ENCODE measurements around the gene TEKTIP1.
A peak's percentile ranks its signal among the peaks of the same experiment; 100 is the strongest.
"Not testable (repeated sequence)": the region's sequence is repeated elsewhere in the genome, so short reads cannot be mapped to it uniquely, and the experiment has no call there.

Gene TEKTIP1

DNA sequence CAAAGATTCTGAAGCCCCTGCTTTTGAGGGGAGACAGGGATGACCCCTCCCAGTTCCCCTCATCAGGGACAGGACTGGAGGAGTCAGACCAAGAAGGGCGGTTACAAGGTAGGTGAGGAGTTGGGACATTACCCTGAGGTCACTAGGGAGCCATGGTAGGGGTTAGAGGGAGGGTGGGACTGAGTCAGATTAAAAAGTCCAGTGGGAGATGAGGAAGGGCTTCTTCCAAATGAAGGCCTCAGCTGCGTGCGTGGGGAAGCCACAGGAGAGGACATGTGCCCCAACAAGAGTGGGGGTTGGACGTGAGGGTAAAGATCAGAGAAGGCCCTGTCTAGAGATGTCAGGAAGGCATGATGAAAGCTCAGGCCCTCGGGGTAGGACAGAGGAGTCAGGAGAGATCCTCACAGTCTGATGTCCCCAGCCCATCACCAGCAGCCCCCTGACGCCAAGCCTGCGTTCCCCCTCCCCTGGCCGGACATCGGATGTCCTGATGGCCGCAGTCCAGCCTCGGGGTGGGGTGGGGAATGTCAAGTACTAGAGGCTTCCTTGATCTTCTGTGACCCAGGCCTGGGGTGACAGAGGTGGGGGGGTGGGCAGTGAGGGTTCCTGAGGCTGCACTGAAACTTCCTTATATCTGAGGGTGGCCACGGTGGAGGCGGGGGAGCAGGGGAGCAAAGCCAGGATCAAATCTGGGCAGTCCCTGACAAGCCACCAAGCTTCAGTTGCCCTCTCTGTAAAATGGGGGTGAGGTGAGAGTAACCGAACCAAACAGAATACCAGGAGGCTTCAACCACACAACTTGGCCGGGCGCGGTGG is 24.9 kb downstream of the TEKTIP1 start:
- no peak for DNase-seq

DNA sequence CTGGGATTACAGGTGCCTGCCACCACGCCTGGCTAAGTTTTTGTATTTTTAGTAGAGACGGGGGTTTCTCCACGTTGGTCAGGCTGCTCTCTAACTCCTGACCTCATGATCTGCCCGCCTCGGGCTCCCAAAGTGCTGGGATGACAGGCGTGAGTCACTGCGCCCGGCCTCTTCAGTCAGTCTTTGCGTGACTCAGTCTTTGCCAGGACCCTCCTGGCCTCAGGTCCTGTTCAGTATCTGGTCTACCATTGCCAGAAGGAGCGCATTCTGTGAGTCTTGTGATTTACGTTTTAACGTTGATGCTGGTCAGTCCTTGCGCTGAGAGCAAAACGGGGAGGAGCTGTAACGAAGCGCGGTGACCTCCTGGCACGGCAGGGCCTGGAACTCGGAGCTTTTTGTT is 26.2 kb downstream of the TEKTIP1 start:
- DNase-seq, result no peak

DNA sequence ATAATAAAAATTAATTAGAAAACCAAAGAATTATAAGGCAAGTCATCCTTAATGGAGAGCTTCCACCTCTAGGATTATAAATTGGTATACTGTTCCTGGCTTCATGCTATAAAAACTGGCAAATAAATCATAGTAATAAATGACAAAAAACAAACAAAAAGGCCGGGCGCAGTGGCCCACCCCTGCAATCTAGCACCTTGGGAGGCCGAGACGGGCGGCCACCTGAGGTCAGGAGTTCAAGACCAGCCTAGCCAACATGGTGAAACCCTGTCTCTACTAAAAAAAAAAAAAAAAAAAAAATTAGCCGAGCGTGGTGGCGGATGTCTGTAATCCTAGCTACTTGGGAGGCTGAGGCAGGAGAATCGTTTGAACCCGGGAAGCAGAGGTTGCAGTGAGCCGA is 31.1 kb downstream of the TEKTIP1 start:
- not testable (repeated sequence) for DNase-seq

DNA sequence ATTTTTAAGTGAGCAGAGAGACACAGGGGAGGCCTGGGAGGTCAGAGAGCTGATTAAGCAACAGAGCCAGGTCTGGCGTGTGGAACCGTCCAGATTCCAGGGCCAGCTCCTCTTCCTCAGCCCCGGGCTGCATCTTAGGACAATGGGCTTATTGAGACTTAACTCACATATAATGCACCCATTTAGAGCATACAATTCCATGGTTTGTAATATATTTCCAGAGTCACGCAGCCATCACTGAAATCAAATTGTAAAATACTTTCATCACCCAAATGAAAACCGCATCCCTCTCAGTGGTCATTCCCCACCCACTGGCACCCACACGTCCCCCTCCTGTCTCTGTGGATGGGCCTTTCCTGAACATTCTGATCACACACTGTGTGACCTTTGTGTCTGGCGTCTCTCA is 31.6 kb downstream of the TEKTIP1 start:
- no peak for DNase-seq

DNA sequence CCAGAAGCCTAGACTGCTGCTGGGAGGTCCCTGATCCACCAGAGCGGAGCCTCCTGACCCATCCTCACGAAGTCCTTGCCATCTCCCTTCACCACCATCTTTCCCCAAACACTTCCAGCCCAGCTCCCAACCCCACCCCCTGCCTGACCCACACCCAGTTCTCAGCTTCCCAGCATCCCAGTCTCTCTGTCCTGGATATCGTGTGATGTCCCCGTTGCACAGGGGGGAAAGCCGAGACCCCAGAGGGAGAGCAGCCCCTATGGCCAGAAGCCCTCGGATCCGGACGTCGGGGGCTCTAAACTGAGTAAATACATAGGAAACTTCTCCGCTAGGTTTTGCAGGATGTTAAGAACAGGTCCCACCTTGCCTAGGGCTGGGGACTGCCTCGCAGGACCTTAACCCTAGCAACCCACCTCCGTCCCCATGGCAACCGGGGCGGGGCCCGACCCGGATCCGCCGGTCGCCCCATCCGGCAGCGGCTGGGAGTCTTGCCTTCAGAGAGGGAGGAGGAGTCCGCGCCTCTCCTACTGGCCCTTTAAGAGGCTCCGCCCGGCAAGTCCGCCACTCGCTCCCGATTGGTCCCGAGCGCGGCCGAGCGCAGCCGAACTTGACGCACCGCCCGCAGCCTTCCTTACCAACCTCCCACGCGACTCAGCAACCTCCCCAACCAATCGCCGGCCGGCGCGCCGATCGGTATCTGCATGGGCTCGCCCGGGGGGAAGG is 33.3 kb downstream of the TEKTIP1 start:
- peak; percentile 99 for DNase-seq

DNA sequence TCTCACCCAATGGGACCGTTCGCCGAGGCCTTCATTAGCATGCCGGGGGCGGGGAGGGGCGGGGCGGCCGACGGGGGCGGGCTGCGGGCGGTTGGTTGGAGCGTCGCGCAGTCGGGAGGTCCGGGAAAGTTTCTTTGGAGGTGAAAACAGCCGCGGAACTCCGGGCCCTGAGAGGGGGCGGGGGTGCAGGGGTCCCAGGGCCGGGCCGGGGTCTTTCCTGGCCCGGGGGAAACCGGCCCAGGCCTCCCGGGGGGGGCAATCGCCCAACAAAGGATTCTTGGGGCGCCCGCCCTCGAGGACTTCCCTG is 33.8 kb downstream of the TEKTIP1 start, which contains the start of gene HMG20B:
Gene HMG20B, plus strand, starts transcription at position 90 of the 307 bp plus-strand sequence. CDS start 366 bp downstream, outside the sequence.
- no peak for DNase-seq

DNA sequence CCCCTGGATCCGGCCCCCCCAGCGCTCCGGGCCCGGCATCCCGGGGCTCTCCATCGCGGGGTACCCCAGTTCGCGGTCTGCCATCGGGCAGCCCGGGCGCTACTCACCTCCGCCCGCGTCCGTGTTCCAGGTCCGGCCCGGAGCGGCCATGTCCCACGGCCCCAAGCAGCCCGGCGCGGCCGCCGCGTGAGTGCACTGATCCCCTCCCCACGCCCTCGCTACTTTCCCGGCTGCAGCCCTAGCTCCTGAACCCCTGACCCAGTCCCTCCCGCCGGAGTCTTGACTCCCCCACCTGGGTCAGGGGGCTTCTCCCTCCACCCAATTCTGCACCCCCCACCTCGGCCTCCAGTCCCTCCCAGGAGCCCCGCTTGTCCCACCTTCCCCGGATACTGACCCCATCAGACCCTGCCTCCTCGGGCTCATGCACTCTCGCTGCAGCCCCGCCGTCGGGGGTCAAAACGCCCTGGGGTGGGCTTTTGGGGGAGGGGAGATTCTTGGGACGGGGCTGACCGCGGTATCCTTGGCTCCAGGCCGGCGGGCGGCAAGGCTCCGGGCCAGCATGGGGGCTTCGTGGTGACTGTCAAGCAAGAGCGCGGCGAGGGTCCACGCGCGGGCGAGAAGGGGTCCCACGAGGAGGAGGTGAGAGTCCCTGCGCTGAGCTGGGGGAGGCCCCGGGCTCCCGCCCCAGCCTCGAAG is 34.3 kb downstream of the TEKTIP1 start:
- DNase-seq, result no peak

DNA sequence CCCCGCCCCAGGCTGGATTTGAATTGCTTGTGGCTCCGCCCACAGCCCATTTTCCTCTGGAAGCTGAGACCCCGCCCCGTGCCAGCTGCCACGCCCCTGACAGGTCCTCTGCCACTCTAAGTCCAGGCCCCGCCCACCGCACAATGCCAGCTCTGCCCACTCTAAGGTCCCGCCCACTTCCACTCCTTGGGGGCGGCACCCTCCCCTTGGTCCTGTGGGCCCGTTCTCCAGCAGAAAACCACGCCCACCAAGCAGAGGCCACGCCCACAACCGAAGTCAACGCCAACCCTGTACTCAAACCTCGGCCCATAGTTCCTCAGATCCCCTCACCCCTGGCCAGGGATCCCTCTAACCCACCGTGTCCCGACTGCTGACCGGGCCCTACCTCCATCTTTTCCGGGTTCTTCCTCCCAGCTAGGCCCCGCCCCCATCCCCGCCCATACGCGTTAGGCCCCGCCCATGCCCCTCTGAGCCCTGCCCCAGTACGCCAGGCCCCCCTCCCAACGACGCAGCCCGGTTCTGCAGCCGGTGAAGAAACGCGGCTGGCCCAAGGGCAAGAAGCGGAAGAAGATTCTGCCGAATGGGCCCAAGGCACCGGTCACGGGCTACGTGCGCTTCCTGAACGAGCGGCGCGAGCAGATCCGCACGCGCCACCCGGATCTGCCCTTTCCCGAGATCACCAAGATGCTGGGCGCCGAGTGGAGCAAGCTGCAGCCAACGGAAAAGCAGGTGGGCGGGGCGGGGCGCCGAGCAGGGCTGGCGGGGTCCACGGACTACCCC is 35.1 kb downstream of the TEKTIP1 start:
- peak; percentile 64 for DNase-seq

DNA sequence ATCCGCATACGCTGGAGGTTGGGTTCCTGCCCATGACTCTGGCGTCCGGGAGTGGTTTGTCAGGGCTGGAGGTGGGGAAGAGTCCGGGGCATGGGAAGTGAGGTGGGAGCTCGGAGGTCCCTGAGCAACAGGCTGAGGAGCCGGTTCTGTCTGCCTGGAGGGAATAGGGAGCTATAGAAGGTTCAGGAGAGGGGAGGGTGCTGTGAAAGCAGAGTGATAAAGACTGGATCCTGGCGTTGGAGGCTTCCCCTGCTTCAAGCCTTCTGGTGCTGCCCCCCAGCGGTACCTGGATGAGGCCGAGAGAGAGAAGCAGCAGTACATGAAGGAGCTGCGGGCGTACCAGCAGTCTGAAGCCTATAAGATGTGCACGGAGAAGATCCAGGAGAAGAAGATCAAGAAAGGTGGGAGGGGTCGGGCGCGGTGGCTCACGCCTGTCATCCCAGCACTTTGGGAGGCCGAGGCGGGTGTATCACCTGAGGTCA is 36.3 kb downstream of the TEKTIP1 start:
- DNase-seq, result peak; percentile 20

DNA sequence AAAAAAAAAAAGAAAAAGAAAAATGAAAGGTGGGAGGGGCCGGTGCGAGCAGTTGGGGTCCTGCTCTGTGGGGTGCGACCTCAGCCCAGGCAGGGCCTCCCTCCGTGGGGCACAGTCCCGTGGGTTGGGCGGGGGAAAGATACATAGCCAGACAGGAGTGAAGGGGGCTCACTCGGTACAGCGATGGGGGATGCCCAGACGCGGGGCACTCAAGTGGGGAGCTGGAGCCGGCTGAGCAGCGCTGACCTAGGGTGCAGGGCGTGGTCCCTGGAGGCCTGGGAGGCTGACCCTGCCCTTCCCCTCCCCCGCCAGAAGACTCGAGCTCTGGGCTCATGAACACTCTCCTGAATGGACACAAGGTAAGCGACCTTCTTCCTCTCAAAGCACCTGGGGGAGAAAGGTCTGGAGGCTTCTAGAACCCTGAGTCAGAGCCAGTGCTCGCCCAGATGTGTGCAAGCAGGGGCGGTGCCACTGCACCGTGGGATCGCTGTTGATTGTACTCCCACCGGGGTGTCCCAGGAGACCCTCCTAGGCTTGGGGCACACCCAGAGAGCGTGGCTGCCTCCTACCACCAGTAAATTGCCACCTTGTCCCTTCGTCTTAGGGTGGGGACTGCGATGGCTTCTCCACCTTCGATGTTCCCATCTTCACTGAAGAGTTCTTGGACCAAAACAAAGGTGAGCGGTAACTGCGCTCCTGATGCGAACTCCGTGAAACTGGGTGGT is 37.1 kb downstream of the TEKTIP1 start:
- DNase-seq, result no peak

DNA sequence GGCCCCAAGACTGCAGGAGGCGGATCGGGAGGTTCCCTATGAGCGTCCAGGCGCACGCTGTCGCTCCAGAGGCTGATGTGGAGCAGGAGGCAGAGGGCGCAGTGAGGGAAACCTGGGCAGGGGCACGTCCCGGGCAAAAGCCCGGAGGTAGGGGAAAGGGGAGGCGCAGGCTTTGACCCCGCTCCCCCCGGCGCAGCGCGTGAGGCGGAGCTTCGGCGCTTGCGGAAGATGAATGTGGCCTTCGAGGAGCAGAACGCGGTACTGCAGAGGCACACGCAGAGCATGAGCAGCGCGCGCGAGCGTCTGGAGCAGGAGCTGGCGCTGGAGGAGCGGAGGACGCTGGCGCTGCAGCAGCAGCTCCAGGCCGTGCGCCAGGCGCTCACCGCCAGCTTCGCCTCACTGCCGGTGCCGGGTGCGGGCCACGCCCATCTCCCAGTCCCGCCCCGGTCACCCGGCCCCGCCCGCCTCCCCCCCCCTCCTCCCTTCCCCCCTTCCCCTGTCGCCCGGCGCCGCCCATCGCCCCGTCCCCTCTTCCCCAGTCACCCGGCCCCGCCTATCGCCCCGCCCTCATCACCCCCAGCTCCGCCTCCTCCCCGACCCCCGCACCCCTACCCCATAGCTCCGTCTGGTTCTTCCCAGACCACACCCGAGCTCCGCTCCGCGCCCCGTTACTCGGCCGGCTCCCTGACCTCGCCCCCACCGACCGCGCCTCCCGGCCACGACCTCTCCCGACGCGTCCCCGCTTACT is 37.9 kb downstream of the TEKTIP1 start:
- no peak for DNase-seq

DNA sequence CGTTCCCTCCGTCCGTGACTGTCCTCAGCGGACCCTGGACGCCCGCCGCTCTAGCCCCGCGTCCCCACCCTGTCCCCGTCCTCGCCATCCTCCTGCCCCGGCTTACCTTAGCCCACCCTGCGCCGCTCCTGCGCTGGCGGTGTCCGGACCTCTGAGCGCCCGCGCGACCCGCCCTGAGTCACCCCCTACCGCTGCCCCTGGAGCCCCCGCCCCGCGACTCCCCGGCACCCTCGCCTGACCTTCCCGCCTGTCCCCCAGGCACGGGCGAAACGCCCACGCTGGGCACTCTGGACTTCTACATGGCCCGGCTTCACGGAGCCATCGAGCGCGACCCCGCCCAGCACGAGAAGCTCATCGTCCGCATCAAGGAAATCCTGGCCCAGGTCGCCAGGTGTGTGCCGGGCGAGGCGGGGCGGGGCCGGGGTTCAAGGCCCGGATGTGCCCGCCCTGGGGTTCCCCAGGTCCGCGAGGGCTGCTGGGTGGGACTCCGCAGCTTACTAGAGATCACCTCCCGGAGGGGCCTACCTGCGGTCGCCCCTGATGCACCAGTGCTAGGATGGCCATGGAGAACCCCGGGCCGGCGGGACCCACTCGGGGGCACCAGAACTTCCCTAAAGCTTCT is 38.9 kb downstream of the TEKTIP1 start:
- no peak for DNase-seq

DNA sequence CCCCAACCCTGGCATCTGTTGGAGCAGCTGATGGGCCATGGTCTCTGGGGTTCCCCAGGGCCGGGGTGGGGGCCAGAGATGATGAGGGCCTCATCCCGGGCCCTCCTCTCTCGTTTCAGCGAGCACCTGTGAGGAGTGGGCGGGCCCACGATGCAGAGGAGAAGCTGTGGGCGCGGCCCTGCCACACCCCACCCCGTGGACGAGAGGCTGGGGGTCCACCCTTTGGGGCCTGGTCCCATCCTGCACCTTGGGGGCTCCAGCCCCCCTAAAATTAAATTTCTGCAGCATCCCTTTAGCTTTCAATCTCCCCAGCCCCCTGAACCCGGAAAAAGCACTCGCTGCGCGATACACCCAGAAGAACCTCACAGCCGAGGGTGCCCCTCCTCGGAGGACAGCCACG is 39.4 kb downstream of the TEKTIP1 start:
- DNase-seq, result no peak

DNA sequence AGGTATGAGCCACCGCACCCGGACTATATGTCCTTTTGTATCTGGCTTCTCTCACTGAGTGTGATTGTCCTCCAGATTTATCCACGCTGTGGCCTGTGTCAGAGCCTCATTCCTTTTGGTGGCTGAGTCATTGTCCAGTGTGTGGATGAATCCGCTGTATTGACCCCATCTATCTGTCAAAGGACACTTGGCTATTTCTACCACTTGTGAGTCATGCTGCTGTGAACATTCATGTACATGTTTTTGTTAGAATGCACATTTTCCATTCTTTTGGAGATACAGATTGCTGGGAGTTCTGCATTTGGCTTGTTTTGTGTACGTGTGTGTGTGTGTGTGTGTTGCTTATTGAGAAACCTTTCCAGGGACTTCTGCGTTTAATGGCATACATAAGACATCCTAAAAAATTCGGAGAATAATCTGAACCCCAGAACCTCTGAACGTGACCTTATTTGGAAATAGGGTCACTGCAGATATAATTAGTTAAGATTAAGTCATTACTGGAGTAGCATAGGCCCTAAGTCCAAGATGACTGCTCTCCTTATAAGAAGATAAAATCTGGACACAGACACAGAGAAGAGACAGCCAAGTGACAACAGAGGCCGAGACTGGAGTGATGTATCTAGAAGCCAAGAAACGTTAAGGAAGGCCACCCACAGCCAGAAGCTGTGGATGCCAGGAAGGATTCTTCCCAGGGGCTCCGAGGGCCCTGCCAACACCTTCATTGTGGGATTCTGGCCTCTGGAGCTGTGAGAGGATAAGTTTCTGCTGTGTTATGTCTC is 41.4 kb downstream of the TEKTIP1 start:
- DNase-seq, result no peak

DNA sequence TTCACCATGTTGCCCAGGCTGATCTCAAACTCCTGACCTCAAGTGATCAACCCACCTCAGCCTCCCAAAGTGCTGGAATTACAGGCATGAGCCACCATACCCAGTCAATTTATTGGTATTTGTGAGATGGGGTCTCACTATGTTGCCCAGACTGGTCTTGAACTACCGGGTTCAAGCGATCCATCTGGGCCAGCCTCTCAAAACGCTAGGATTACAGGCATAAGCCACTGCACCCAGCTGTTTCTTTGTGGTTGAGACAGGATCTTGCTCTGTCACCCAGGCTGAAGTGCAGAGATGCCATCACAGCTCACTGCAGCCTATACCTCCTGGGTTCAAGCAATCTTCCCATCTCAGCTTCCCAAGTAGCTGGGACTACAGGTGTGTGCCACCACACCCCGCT is 42.8 kb downstream of the TEKTIP1 start:
- not testable (repeated sequence) for DNase-seq

DNA sequence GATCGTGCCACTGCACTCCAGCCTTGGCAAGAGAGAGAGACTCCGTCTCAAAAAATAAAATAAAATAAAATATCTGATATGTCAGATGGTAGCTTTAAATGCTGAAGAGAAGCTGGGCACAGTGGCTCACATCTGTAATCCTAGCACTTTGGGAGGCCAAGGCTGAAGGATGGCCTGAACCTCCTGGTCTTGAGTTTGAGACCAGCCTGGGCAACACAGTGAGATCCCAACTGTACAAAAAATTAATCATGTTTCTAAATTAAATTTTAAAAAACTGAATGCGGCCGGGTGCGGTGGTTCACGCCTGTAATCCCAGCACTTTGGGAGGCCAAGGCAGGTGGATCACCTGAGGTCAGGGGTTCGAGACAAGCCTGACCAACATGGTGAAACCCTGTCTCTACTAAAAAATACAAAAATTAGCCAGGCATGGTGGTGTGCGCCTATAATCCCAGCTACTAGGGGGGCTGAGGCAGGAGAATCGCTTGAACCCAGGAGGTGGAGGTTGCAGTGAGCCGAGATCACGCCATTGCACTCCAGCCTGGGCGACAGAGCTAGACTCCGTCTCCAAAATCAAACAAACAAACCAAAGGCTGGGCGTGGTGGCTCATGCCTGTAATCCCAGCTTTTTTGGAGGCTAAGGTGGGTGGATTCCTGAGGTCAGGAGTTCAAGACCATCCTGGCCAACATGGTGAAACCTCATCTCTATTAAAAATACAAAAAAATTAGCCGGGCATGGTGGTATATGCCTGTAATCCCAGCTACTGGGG is 45.2 kb downstream of the TEKTIP1 start:
- not testable (repeated sequence) for DNase-seq

DNA sequence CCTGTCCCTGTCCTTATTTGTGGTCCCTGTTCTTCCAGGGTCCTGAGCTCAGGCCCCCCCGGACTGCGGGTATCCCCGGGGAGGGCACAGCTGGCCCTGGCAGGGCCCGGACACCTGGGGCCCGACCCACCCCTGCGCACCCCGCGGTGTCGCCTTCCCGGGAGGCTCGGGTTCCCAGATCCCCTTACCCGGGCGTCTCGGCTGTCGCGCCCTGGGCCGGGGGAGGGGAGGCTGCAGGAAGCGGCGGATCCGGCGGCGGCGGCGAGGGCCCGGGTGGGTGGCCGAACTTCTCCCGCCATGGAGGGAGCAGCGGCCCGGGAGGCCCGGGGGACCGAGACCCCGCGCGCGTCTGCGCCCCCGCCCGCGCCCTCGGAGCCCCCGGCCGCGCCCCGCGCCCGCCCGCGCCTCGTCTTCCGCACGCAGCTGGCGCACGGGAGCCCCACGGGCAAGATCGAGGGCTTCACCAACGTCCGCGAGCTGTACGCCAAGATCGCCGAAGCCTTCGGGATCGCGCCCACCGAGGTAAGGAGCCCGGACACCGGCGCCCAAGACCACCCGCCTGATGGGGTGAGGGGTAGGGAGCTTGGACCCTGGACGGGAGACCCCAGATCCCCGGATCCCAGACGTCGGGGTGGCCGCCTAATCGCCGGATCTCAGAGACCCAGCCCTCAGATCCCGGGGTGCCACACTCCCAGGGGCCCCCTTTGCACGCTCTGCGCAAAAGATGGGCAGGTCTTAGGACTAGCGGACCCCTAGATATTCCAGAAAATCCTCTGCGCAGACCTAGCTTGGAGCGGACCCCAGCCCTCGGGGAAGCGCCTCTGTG is 46.5 kb downstream of the TEKTIP1 start, which contains the start of gene GIPC3:
Gene GIPC3, plus strand, starts transcription at position 178 of the 826 bp plus-strand sequence. Its CDS starts 120 bp downstream, at position 298.
- DNase-seq, result no peak

DNA sequence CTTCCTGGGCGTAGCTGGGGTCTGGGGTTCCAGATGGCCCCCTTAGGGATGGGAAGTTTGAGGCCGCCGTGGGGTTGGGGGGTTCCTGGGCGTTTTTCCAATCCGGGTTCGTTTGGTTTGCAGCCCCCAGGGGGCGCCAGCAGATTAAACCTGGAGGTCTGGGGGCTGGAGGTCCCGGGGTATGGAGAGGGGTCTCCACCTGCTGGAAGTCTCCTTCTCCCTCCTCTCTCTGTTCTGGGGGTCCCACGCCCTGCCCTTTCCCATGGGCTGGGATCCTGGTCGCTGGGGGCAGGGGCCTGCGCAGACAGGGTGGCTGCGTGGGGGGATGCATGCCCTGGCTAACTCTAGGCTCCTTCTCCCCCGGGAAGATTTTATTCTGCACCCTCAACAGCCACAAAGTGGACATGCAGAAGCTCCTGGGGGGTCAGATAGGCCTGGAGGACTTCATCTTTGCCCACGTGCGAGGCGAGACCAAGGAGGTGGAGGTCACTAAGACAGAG is 47.2 kb downstream of the TEKTIP1 start:
- peak; percentile 8 for DNase-seq

Measured in NCI-H1092 treated with DMSO at 0.1 percent for 48 hours (cell line).